Measurements from ENCODE around the gene ZBTB17.
A peak's percentile ranks its signal among the peaks of the same experiment; 100 is the strongest.
"Not testable (repeated sequence)": the region's sequence is repeated elsewhere in the genome, so short reads cannot be mapped to it uniquely, and the experiment has no call there.

ZBTB17 gene

DNA sequence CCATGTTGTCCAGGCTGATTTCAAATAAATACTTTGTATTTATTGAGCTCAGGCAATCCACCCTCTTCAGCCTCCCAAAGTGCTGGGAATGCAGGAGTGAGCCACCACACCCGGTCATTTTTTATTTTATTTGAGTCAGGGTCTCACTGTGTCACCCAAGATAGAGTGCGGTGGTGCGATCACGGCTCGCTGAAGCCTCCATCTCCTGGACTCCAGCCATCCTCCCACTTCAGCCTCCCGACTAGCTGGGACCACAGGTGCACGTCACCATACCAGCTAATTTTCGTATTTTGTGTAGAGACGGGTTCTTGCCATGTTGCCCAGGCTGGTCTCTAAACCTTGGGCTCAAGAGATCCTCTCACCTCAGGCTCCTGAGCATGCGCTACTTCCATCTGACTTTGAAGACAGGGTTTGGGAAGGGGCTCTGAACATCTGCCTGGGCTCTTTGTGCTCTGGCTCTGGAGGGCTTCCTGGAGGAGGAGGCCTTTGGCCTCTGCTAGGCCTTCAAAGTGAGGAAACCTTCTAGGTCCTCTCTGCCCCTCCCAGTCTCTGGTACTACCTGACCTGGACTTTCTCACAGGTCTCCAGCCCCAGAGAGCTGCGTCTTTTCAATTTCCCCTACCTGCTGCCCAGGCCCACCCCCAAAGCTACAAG, 36.2 kb upstream of the ZBTB17 start:
- DNase-seq (ENCODE audit: low read depth in 2 of 2): no peak

DNA sequence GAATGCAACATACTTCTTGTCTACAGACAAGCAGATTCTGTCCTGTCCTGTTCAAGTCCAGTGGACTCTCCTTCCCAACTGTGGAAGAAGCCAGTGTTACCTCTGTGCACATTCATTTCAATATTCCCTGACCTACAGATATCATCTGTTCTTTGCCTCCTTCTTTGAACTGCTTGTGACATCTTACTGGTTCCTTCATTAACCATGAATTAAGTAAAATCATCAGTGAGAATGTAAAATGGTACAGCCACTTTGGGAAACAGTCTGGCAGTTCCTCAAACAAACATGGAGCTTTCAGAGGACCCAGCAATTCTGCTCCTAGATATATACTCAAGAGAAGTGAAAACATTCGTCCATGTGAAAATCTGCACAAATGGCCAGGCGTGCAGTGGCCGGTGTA, 34.9 kb upstream of the ZBTB17 start:
- DNase-seq (ENCODE audit: low read depth in 2 of 2): no peak

DNA sequence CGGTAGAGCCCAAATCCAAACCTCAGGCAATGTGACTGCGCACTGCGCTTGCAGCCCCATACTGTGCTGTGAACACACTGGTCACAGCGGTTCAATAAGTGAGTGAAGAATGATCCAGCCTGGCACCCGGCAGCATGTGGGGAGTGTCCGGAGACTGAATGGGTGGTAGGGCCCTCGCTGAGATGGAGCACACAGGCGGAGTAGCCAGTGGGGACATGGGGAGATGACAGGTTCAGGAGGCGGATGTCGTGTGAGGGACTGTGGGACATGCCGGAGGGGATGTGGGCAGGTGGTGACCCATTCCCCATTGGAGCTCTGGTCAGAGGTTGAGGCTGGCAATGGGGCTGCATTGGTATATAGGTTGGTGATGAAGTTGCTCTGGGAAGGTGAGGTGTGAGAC, 33.8 kb upstream of the ZBTB17 start:
- DNase-seq (ENCODE audit: low read depth in 2 of 2): no peak

DNA sequence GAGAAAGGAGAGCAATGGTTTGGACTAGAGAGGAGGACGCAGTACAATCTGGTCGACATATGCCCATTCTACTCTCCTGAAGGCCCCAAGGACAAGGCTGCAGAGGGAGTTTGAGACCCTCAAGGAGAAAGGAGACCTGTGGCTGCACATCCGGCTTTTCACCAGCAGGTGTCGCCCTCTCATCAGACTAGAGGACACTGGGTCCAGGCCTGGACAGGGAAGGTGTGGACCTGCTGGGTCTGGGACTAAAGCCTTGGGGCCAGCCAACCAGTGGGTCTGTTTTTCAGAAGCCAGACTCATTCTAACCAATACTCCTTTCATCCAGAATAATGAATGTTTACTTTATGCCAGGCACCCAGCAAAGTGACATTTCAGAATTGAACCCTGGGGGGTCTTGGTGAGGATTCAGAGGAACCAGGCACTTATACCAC, 33.1 kb upstream of the ZBTB17 start:
- DNase-seq (ENCODE audit: low read depth in 2 of 2): peak; percentile 52 to 68

DNA sequence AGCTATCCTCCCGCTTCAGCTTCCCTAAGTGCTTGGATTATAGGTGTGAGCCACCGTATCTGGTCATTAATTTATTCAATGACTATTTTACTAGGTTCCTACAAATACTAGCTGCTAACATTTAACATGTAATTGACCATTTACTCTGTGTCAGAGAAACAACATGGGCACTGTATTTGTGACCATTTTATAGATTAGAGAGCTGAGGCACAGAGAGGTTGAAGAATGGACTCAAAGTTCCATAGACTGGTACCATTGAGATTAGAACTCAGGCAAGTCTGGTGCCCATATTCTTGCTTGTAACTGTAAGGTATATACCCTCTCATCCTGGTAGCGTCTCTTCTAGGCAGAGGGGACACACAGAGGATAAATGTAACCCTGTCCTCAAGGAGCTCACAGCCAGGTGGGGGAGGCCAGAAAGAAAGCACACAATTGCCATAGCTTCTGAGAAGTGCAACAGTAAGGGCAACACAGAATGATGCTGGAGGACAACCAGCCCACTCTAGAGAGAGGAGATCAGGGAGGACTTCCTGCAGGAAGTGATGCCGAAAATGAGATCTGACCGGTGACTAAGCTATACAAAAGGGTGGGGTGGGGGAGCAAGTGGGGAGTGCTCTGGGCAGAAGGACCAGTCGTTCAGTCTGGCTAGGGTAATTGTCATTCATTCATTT, 31.9 kb upstream of the ZBTB17 start:
- no peak for DNase-seq (ENCODE audit: low read depth in 2 of 2)

DNA sequence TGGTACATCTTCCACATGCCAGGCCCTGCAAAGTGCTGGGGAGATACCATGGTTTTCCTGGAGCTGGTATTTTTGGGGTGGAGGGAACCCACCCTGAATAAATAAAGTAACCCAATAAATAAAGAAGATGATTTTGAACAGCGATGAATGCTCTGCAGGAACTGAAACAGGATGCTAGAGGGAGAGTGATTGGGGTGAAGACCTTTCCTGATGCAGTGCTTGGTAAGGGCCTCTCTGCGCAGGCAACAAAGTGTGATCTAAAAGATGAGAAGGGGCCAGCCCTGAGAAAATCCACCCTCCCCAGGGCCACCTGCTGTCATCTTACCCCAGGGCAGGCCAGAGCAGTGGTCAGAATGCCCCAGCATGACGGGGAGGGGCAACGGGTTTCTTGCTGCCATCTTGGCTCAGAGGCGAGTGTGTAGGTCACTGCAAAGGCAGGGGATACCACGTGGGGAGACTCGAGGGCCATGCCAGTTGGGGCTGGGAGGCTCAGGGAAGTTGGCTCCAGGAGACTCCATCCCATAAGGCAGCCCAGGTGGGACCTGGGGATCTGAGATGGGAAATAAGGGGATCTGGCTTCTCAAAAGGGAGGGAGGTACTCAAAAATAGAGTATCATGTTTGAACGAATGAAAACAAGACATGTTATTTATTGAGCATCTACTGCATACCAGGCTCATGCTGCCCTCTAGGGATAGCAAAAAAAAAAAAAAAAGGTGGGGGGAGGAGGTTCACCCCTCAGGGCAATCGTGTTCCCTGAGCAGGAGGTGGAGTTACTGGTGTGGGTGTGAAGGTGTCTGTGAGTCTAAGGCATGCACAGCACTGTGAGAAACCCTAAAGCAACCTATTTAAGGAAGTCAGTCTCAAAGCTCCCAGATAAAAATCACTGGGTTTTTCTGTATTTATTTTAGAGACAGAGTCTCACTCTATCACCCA, 30.9 kb upstream of the ZBTB17 start:
- no peak for DNase-seq (ENCODE audit: low read depth in 2 of 2)

DNA sequence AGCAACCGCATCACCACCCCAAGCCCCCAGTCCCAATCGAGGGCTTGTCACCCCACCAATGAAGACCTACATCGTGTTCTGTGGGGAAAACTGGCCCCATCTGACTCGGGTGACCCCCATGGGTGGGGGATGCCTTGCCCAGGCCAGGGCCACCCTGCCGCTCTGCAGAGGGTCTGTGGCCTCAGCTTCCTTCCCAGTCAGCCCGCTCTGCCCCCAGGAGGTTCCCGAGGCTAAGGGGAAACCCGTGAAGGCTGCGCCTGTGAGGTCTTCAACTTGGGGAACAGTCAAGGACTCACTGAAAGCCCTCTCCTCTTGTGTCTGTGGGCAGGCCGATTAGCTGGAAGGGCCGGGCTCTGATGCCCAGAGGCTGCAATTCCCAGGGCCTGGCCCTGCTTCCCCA, 30.1 kb upstream of the ZBTB17 start:
- DNase-seq (ENCODE audit: low read depth in 2 of 2): no peak

DNA sequence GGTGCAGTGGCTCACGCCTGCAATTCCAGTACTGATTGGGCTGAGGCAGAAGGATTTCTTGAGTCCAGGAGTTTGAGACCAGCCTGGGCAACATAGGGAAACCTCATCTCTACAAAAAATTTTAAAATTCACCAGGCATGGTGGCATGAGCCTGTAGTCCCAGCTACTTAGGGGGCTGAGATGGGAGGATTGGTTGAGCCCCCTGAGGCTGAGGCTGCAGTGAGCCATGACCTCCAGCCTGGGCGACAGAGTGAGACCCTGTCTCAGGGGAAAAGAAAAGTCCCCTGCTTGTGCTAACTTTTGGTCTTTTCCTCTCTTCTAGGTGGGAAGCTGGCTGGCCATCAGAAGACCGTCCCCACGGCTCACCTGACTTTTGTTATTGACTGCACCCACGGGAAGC, 29.7 kb upstream of the ZBTB17 start:
- no peak for DNase-seq (ENCODE audit: low read depth in 2 of 2)

DNA sequence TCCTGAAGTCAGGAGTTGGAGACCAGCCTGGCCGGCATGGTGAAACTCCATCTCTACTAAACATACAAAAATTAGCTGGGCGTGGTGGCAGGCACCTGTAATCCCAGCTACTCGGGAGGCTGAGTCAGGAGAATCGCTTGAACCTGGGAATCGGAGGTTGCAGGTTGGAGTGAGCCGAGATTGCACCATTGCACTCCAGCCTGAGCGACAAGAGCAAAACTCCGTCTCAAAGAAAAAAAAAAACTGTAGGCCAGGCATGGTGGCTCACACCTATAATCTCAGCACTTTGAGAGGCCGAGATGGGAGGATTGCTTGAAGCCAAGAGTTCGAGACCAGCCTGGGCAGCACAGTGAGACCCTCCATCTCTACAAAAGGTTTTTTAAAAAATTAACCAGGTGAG, 25.4 kb upstream of the ZBTB17 start:
- DNase-seq (ENCODE audit: low read depth in 2 of 2): not testable (repeated sequence)

DNA sequence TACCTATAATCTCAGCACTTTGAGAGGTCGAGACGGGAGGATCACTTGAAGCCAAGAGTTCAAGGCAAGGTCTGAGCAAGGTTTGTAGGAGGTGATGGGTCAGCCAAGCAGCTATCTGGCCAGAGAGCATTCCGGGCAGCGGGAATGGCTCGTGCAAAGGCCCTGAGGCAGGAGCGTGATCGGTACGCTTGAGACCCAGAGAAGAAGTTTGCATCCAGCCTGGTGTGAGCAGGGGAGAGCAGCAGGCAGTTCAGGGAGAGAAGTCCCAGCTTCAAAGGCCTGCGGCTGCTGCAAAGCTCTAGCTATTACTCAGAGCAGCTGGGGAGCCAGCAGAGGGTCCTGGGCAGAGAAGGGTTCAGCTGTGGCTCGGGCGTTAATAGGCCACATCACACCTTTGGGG, 23.0 kb upstream of the ZBTB17 start:
- DNase-seq (ENCODE audit: low read depth in 2 of 2): no peak

DNA sequence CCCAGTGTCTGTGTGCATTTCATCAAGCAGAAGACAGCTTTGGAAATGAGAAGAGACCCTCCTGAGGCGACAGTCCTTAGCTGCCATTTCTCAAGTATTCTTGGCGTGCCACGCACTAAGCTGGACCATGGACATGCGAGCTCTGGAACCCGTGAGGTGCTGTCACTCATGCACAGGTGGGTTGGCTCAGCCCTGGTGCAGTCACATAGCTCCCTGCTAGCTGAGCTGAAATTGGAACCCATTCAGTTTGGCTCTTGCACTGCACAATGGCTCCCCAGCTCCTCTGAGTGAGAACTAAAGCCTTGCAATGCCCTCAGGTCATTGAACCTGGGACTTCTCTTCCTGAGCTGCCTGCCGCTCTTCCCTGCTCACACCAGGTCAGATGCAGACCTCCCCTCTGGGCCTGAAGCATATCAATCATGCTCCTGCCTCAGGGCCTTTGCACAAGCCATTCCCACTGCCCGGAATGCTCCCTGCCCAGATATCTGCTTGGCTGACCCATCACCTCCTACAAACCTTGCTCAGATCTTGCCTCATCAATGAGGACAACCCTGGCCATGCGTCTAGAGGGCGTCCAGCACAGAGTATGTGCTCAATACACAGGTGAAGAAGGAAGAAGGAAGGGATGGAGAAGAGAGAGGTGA, 21.9 kb upstream of the ZBTB17 start:
- DNase-seq (ENCODE audit: low read depth in 2 of 2): no peak

DNA sequence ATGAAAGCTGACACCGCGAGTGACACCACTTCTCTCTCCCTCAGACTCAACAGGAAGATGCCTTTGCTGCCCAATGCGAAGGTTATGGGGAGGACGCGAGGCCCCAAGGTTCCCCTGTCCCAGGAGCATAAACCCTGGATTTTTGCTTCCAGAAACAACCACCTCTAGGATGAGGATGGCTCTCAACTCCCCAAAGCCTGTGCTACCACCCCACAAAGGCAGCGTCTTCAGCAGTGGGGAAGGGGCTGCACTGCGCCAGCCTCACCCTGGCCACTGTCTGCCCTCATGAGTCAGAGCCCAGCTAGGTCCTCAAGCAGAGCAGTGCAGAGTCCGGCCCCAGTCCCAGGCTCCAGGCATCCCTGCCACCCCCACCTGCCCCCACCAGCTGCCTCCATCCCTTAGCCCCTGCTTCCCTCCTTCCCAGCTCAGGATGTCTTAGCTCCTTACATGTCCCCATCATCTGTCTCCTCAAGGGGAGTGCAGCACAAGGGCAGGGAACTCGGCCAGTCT, 21.2 kb upstream of the ZBTB17 start:
- no peak for DNase-seq (ENCODE audit: low read depth in 2 of 2)

DNA sequence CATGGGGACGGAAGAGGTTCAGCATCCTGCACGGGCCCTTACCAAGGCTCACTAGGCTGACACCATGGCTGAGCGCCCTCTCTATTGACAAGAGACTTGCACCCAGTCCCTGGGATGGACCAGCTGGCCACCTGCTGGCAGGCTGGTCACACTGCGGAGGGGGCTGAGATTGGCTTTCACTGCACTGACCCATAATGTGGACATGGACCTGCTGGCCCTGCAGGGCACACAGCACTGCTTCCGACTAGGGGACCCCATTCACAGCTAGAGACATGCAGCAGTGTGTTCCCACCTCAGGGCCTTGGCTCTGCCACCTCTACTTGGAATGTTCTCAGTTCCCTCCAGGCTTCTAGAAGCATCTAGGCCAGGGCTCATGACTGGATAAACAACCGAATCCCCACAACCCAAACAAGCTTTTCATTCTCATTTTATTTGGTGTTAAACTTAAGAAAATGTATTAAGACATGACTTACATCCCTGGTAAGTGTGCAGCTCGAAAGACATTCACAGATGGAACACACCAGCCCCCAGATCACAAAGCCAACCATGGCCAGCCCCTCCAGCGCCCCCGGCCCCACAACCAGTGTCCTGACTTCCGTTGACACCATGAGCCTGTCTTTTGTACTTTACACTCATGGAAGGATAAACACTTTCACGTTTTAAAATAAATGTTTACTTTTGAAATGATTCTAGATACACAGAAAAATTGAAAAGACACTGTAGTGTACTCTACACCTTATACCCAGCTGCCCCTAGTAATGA, 18.9 kb upstream of the ZBTB17 start:
- DNase-seq (ENCODE audit: low read depth in 2 of 2): no peak

DNA sequence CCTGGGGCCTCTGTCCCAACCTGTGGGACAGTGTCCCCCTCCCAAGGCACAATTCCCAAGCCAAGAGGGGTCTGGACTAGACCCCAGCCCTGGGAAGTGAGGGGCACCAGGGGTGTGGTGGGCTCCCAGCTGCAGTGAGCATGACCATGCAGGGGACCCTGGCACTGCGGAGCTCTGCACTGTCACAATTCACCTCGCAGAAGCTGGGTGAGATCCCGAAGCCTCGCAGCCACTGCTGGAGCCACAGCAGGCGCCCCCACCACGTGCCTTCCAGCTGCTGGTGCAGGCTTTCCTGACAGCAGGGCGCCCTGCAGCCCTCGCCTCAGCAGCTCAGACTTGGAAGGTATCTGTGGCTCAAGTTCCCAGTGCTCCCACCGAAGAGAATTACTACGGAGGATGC, 18.2 kb upstream of the ZBTB17 start:
- no peak for DNase-seq (ENCODE audit: low read depth in 2 of 2)

DNA sequence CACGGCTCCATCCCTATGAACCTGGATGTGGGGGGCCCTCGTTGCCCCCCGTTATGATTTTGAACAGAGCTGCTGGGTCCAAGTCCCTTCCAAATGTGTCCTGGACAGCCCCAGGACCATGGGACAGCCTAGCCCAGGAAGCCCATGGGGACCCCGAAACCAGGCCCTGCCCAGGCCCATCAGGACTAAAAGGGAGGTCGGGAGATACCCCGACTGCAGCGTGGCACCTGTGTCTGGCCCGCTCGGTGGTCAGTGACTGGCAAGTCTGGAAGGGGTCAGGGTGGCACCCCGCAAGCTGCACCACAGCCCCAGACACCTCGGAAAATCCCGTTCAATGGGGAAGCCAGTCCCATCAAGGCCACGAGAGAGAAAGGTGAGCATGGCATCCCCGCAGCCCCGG, 17.8 kb upstream of the ZBTB17 start:
- no peak for DNase-seq (ENCODE audit: low read depth in 2 of 2)

DNA sequence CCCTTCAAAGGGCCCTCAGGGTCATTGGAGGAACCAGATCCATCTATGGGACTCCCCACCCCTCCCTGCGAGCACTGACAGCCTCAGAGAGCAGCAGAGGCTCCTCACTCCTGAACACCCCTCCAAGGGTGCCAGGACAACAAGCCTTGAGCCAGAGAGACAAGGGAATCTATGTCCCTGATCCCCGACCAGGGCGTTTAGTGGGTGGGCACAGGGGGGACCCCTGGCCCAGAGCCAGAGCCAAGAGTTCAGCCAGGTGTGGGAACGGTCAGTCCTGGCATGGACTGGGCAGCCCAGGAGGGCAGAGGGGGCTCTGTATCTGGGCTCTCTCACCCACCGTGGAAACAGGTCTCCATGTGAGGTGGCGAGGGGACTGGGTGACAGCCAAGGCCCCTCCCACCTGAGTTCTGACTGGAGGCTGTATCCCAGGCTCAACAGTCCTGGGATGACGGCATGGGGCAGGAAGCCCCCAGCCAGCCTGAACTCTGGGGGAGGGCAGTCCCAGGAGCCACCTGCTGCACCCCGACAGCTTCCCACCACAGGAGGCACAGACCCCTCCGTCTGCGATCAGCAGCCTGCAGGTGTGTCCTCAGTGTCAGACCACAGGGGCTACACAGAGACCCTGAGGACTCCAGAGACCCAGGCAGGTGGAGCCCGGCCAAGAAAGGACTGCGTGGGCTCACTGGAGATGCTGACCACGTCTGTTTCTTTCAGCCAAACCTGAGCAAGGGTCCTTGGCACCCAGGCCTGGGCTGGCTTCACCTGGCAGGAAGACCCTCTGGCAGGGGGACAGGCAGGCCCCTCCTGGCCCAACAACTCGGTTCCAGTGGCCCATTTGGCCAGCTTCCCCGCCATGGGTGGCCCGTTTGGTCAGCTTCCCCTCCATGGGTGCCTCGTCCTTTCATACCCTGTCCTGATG, 16.9 kb upstream of the ZBTB17 start:
- DNase-seq (ENCODE audit: low read depth in 2 of 2): no peak

DNA sequence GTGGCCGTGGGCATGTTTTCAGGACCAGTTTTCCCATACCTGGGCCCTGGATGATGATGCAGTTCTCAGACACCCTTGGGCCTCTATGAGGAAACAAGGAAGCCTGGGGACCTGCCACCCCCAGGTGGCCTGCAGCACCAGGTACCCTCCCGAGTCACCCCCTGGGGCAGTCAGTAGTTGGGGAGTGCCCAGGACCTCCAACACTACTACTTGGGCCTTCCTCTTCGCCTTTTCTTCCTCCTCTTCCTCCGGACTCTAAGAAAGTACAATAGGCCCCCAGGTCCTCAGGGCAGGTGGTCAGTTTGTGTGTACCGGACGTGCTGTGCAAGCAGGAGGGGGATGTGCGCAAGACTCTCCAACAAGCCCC, 16.3 kb upstream of the ZBTB17 start:
- no peak for DNase-seq (ENCODE audit: low read depth in 2 of 2)

DNA sequence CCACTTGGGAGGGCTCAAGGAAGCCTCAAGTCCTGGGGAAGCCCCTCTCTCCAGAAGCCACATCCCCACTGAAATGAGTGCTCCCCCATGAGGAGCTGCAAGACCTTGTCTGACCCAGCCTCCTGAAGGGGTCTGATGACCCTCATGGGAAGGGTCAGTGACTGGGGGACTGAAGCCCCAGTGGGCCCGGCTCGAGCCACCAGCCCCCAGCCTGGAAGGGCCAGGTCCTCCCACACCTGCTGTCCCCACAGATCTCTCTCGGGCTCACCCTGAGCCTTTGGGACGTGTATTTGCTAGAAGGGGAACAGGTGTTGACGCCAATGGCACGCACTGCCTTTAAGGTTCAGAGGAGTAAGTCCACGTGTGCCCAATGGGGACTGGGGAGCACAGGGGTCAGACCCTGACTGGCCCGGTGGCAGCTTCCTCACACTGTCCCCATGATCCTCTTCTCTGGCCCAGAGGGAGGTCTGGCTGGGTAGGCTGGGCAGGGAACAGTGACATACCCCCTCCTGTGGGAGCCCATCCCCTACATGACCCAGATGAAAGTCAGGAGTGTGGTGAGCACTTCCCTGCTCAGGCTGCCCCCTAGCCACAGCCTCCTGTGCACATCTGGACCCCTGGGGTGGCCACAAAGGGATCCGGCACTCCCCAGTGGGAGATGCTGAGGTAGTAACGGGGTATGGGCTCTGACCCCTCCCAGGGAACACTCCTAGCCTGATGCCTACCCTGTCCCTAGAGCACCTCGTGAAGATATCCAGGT, 15.7 kb upstream of the ZBTB17 start:
- no peak for DNase-seq (ENCODE audit: low read depth in 2 of 2)

DNA sequence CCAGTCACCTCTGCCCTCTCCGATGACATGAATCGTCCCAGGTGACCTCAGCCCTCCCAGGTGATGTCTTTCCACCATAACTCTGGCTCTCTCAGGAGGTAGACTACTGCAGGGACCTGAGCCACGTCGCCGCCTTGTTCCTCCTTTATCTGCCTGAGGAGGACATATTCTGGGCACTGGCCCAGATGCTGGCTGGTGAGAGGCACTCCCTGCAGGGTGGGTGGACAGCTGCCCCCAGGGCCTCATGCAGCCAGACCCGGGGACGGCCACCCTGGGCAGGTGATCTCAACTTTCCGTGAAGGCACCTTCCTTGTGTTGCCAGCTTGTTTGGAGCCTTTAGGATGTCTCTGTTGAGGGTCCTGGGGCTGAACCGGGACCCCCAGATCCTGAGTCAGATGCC, 13.9 kb upstream of the ZBTB17 start:
- DNase-seq (ENCODE audit: low read depth in 2 of 2): no peak
